ENCODE results near the gene NBPF1. TPM values are rescaled to one million over a fixed set of nuclear protein-coding genes. Genes with fewer than 3 reads are reported as not detected.
"Not testable (repeated sequence)": the region's sequence is repeated elsewhere in the genome, so short reads cannot be mapped to it uniquely, and the experiment has no call there.

The NBPF1 gene
- total RNA-seq, 1 experiment from 2014 or later = 28.9 TPM

GRCh38 chr1:16639091-16640031 lies 26.0 kb upstream of the NBPF1 start:
- DNase-seq (ENCODE audit: unreplicated experiment); H3K4me1 Mint-ChIP-seq (ENCODE audit: insufficient read depth, unreplicated experiment); H3K27me3 Mint-ChIP-seq (ENCODE audit: insufficient read depth, unreplicated experiment); H3K9me3 Mint-ChIP-seq (ENCODE audit: unreplicated experiment); H3K4me3 Mint-ChIP-seq (ENCODE audit: unreplicated experiment); POLR2A ChIA-PET; intact Hi-C loops (cut with micrococcal nuclease); H3K27ac Mint-ChIP-seq (ENCODE audit: low read depth, unreplicated experiment); BruUV-seq (replicated peaks); H3K36me3 Mint-ChIP-seq (ENCODE audit: insufficient read depth, unreplicated experiment): not testable (repeated sequence)
- CTCF ChIA-PET = interaction anchor here (1.1 kb wide), 1 partner anchor 18 kb away, joined by 3 read pairs; no protein-coding TSS in a partner anchor

- BruUV-seq (replicated peaks); H3K36me3 Mint-ChIP-seq (ENCODE audit: insufficient read depth, unreplicated experiment); H3K4me3 Mint-ChIP-seq (ENCODE audit: unreplicated experiment); H3K4me1 Mint-ChIP-seq (ENCODE audit: insufficient read depth, unreplicated experiment); H3K27ac Mint-ChIP-seq (ENCODE audit: low read depth, unreplicated experiment); H3K9me3 Mint-ChIP-seq (ENCODE audit: unreplicated experiment); intact Hi-C loops (cut with micrococcal nuclease); DNase-seq (ENCODE audit: unreplicated experiment); H3K27me3 Mint-ChIP-seq (ENCODE audit: insufficient read depth, unreplicated experiment): not testable (repeated sequence)
- ChIA-PET CTCF (interaction anchor here (1.1 to 6.2 kb wide), 2 partner anchors 14 to 17 kb away, joined by 3 to 34 read pairs; no protein-coding TSS in a partner anchor), POLR2A (interaction anchor here (0.6 to 1.2 kb wide), 3 partner anchors 9 to 387 kb away, joined by 3 to 4 read pairs (median 3); no protein-coding TSS in a partner anchor)
Observed at GRCh38 chr1:16637941-16638778, 24.8 kb upstream of the NBPF1 start.

- ChIA-PET POLR2A (interaction anchor here (1.2 kb wide), 1 partner anchor 8 kb away, joined by 3 read pairs; no protein-coding TSS in a partner anchor), CTCF (interaction anchor here (6.2 kb wide), 1 partner anchor 13 kb away, joined by 34 read pairs; no protein-coding TSS in a partner anchor)
- H3K4me1 Mint-ChIP-seq (ENCODE audit: insufficient read depth, unreplicated experiment); H3K36me3 Mint-ChIP-seq (ENCODE audit: insufficient read depth, unreplicated experiment); intact Hi-C loops (cut with micrococcal nuclease); H3K27me3 Mint-ChIP-seq (ENCODE audit: insufficient read depth, unreplicated experiment); H3K27ac Mint-ChIP-seq (ENCODE audit: low read depth, unreplicated experiment); BruUV-seq (replicated peaks); H3K9me3 Mint-ChIP-seq (ENCODE audit: unreplicated experiment); H3K4me3 Mint-ChIP-seq (ENCODE audit: unreplicated experiment); DNase-seq (ENCODE audit: unreplicated experiment): not testable (repeated sequence)
Observed at GRCh38 chr1:16636551-16637195, 23.3 kb upstream of the NBPF1 start.

- H3K9me3 Mint-ChIP-seq (ENCODE audit: unreplicated experiment); H3K4me1 Mint-ChIP-seq (ENCODE audit: insufficient read depth, unreplicated experiment); H3K4me3 Mint-ChIP-seq (ENCODE audit: unreplicated experiment); BruUV-seq (replicated peaks); H3K27ac Mint-ChIP-seq (ENCODE audit: low read depth, unreplicated experiment); H3K27me3 Mint-ChIP-seq (ENCODE audit: insufficient read depth, unreplicated experiment); intact Hi-C loops (cut with micrococcal nuclease); POLR2A ChIA-PET; H3K36me3 Mint-ChIP-seq (ENCODE audit: insufficient read depth, unreplicated experiment); DNase-seq (ENCODE audit: unreplicated experiment): not testable (repeated sequence)
- CTCF ChIA-PET = interaction anchor here (1.6 to 6.2 kb wide), 2 partner anchors 12 to 16 kb away, joined by 6 to 34 read pairs; no protein-coding TSS in a partner anchor
Observed at GRCh38 chr1:16635959-16636358, 22.6 kb upstream of the NBPF1 start.

- H3K9me3 Mint-ChIP-seq (ENCODE audit: unreplicated experiment); H3K4me1 Mint-ChIP-seq (ENCODE audit: insufficient read depth, unreplicated experiment); H3K27ac Mint-ChIP-seq (ENCODE audit: low read depth, unreplicated experiment); H3K4me3 Mint-ChIP-seq (ENCODE audit: unreplicated experiment); H3K36me3 Mint-ChIP-seq (ENCODE audit: insufficient read depth, unreplicated experiment); DNase-seq (ENCODE audit: unreplicated experiment); intact Hi-C loops (cut with micrococcal nuclease); H3K27me3 Mint-ChIP-seq (ENCODE audit: insufficient read depth, unreplicated experiment); BruUV-seq (replicated peaks): not testable (repeated sequence)
- POLR2A ChIA-PET = interaction anchor here (0.6 kb wide), 1 partner anchor 469 kb away, joined by 3 read pairs; no protein-coding TSS in a partner anchor
- CTCF ChIA-PET = interaction anchor here (1.2 to 6.2 kb wide), 2 partner anchors 10 to 12 kb away, joined by 6 to 34 read pairs; no protein-coding TSS in a partner anchor
Observed at GRCh38 chr1:16633540-16634282, 20.3 kb upstream of the NBPF1 start.

GRCh38 chr1:16632044-16632850 lies 18.9 kb upstream of the NBPF1 start:
- intact Hi-C loops (cut with micrococcal nuclease); H3K36me3 Mint-ChIP-seq (ENCODE audit: insufficient read depth, unreplicated experiment); H3K4me1 Mint-ChIP-seq (ENCODE audit: insufficient read depth, unreplicated experiment); H3K9me3 Mint-ChIP-seq (ENCODE audit: unreplicated experiment); H3K4me3 Mint-ChIP-seq (ENCODE audit: unreplicated experiment); H3K27me3 Mint-ChIP-seq (ENCODE audit: insufficient read depth, unreplicated experiment); BruUV-seq (replicated peaks); H3K27ac Mint-ChIP-seq (ENCODE audit: low read depth, unreplicated experiment); DNase-seq (ENCODE audit: unreplicated experiment): not testable (repeated sequence)
- ChIA-PET CTCF (interaction anchor here (0.6 to 6.2 kb wide), 3 partner anchors 8 to 11 kb away, joined by 4 to 34 read pairs (median 5); no protein-coding TSS in a partner anchor), POLR2A (interaction anchor here (0.6 kb wide), 2 partner anchors 10 to 12 kb away, joined by 3 read pairs; no protein-coding TSS in a partner anchor)

All from MCF 10A (cell line).